ENCODE data around the gene CNKSR2.

The CNKSR2 gene

GRCh38 chrX:21657318-21658151 is 283.3 kb downstream of the CNKSR2 start:
- TF ChIP-seq, protein P1, sequence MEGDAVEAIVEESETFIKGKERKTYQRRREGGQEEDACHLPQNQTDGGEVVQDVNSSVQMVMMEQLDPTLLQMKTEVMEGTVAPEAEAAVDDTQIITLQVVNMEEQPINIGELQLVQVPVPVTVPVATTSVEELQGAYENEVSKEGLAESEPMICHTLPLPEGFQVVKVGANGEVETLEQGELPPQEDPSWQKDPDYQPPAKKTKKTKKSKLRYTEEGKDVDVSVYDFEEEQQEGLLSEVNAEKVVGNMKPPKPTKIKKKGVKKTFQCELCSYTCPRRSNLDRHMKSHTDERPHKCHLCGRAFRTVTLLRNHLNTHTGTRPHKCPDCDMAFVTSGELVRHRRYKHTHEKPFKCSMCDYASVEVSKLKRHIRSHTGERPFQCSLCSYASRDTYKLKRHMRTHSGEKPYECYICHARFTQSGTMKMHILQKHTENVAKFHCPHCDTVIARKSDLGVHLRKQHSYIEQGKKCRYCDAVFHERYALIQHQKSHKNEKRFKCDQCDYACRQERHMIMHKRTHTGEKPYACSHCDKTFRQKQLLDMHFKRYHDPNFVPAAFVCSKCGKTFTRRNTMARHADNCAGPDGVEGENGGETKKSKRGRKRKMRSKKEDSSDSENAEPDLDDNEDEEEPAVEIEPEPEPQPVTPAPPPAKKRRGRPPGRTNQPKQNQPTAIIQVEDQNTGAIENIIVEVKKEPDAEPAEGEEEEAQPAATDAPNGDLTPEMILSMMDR (IDR thresholded peaks at IDR 0.05; ENCODE audit: control insufficient read depth, insufficient read depth, low read depth, low read length, missing control alignments) = no peak
- DNase-seq (ENCODE audit: low read depth) = no peak
- H3K4me3 ChIP-seq (ENCODE audit: control insufficient read depth, low read depth, low read length) = no peak overlapping the region

GRCh38 chrX:21658152-21658737 is 284.0 kb downstream of the CNKSR2 start, which contains the start of gene KLHL34:
TSS of gene KLHL34 (minus strand) at chrX:21658330. CDS start at chrX:21657788, 542 bp downstream.
- TF ChIP-seq, protein P1 (IDR thresholded peaks at IDR 0.05; ENCODE audit: control insufficient read depth, insufficient read depth, low read depth, low read length, missing control alignments) = no peak
- DNase-seq (ENCODE audit: low read depth) = no peak
- no peak within 1 kb of the TSS for H3K4me3 ChIP-seq (ENCODE audit: control insufficient read depth, low read depth, low read length)

DNA sequence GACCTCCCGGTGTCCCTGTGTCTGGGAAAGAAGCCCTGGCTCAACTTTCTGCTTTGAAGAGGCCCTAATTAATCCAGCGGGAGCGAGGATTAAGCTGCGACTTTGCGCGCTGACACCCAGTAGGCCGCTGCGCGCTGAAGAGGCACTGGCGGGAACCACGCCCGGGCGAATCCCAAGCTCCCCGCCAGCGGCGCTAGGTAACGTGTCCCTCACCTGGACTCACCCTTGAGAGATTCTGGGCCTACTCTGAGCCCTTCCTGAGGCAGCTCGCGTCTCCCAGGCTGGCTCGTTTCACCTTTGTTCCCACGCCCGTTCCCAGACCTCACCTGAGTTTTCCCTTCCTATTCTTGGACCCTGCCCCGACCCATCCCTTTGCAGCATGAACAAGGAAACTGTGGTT is 284.5 kb downstream of the CNKSR2 start:
- no peak overlapping the region for H3K4me3 ChIP-seq (ENCODE audit: control insufficient read depth, low read depth, low read length)

DNA sequence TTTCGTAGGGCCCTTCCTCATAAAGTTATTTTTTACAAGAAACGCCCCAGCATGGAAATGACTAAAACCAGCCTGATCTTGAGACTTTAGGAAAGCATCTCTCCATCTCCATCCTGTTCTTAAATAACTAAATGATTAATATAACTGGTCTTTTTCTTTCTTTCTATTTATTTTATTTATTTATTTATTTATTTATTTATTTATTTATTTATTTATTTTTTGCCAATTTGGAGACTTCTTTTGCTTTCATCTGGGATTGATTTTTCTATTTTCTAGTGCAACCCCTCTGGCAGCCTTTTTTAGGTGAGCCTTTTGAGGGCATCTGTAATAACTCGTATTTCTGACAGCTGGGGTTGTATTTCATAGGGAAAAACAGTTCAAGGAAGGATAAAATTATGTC is 285.1 kb downstream of the CNKSR2 start:
- TF ChIP-seq, protein P1 (IDR thresholded peaks at IDR 0.05; ENCODE audit: control insufficient read depth, insufficient read depth, low read depth, low read length, missing control alignments) = no peak
- DNase-seq (ENCODE audit: low read depth) = no peak
- H3K4me3 ChIP-seq (ENCODE audit: control insufficient read depth, low read depth, low read length) = no peak overlapping the region

More for the DNA sequence above, 284.5 kb downstream of the CNKSR2 start:
- no peak for DNase-seq (ENCODE audit: low read depth)
- TF ChIP-seq, protein P1 (IDR thresholded peaks at IDR 0.05; ENCODE audit: control insufficient read depth, insufficient read depth, low read depth, low read length, missing control alignments) = no peak

DNA sequence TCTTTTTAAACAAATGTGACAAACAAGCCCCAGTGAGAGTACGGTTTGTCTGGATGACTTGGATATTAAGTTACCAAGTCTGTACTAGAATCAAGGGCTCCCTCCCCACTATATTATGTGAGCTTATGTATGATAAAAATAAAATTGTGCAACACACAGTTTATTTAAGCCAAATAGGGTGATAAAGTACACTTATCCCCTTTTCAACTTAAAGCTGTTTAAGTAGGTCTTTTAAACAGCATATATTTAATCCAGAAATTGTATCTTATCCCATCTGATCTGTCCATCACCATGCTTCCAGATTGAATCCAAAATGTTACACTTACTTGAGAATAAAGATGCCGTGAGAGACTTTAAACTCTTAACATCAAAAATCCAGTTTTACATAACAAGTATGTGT is 285.9 kb downstream of the CNKSR2 start:
- no peak for DNase-seq (ENCODE audit: low read depth)
- H3K4me3 ChIP-seq (ENCODE audit: control insufficient read depth, low read depth, low read length) = no peak overlapping the region
- TF ChIP-seq, protein P1 (IDR thresholded peaks at IDR 0.05; ENCODE audit: control insufficient read depth, insufficient read depth, low read depth, low read length, missing control alignments) = no peak

- DNase-seq (ENCODE audit: low read depth) = no peak
- no peak overlapping the region for H3K4me3 ChIP-seq (ENCODE audit: control insufficient read depth, low read depth, low read length)
- TF ChIP-seq, protein P1 (IDR thresholded peaks at IDR 0.05; ENCODE audit: control insufficient read depth, insufficient read depth, low read depth, low read length, missing control alignments) = no peak
Observed at GRCh38 chrX:21661316-21661715, 287.1 kb downstream of the CNKSR2 start.
